Caki2 (cell line): Measurements from ENCODE around the gene LLGL1. TPM values are rescaled to one million over a fixed set of nuclear protein-coding genes. Genes with fewer than 3 reads are reported as not detected.
A peak's percentile ranks its signal among the peaks of the same experiment; 100 is the strongest.

Experiments used
- DNase-seq: peaks from one replicate; pipeline ENCODE4 v3.0.0-alpha.2; 2015; ENCODE audit warnings: low read depth
- in situ Hi-C: cut with HindIII; loops from 2 replicates; pipeline ENCODE4 v1.10.0; 2016; ENCODE audit warnings: low sequenced_read_pairs, low pct_unique_long_range_greater_than_20kb, mixed read lengths
- total RNA-seq: library from RNA; depleted of rRNA; stranded (reverse); fragments of >200 nt; shearing (Covaris generic); gene quantifications from 2 replicates; pipeline ENCODE4 v1.2.3, GENCODE V29; 2014; ENCODE audit warnings: low replicate concordance; rRNA removed

The LLGL1 gene
- total RNA-seq = 18.1 and 21.4 TPM in 2 replicates

DNA sequence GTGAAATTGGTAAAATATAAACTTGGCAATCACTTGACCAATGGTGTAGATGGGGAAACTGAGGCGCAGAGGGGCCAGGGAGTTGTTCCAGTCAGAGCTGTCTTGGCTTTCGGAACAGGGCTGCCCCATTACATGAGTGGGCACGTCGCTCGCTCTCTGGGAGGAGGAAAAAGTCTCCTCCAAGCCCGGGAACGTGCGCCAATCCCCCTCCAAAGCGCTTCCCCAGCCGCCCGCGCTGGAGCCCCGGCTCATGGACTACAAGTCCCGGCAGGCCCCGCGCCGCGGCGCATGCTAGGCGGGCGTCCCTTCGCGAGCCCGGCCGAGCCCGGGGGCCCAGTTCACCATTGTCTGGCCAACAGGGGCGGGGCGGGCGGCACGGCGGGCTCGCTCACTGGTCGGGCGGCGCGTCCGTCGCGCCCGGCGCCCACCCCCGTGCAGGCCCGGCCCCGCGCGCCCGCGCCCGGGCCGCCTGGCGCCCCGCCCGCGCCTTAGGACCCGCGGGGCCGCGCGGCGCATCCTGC is at the start of gene LLGL1:
Gene LLGL1 (plus strand): TSS at position 515 of the 521 bp plus-strand sequence. CDS start 48 bp downstream, outside the sequence.
- peak; percentile 75 for DNase-seq
- in situ Hi-C loops = no loop called here

DNA sequence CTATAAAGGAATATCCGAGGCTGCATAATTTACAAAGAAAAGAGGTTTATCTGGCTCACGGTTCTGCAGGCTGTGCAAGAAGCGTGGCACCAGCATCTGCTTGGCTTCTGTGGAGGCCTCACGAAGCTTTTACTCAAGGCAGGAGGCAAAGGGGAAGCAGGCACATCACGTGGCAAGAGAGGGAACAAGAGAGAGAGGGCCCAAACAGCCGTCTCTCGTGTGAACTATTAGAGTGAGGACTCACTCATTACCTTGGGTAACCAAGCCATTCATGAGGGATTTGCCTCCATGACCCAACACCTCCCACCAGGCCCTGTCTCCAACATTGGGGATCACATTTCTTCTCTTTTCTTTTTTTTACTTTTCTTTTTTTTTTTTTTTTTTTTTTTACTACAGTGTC is 49.3 kb upstream of the LLGL1 start:
- DNase-seq = no peak
- in situ Hi-C loops = no loop called here

- in situ Hi-C loops = no loop called here
- no peak for DNase-seq
These were observed 48.3 kb upstream of the LLGL1 start for GRCh38 chr17:18177133-18177532.

DNA sequence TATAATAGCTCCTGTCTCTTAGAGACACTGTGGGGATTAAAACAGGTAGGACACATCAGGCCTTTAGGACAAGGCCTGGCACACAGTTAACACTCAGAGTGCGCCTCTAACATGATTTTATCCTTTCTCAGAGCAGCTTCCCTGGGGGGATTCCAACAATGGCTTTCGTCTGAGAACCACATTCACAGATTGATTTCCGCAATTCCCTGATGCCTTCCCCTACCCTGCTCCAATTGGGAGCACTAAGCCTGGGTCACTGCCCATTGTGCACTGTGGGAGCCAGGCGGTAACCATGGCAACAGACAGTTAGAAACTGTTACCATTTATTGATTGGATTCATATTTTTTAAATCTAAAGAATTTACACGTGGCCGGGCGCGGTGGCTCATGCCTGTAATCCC is 47.7 kb upstream of the LLGL1 start:
- DNase-seq = no peak
- in situ Hi-C loops = no loop called here

DNA sequence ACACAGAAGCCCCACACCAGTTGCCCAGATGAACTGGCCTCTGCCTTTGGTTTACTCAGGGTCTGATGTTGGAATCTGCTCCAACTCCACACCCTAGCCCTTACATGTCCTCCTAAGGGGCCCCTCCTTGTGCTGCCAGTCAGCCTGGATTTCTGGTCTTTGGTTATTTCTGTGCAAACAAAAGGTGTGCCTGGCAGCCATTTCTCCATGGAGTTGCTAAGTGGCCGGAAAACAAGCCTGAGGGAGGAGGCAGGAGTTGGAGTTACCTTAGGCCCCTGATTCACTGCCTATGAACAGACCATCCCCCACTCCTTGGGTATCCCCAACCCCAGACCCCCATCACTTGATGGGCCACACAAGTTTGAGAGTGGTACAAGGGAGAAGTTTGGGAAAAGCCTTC is 46.2 kb upstream of the LLGL1 start:
- in situ Hi-C loops = no loop called here
- no peak for DNase-seq

GRCh38 chr17:18179804-18180203 is 45.6 kb upstream of the LLGL1 start:
- no peak for DNase-seq
- in situ Hi-C loops = no loop called here

DNA sequence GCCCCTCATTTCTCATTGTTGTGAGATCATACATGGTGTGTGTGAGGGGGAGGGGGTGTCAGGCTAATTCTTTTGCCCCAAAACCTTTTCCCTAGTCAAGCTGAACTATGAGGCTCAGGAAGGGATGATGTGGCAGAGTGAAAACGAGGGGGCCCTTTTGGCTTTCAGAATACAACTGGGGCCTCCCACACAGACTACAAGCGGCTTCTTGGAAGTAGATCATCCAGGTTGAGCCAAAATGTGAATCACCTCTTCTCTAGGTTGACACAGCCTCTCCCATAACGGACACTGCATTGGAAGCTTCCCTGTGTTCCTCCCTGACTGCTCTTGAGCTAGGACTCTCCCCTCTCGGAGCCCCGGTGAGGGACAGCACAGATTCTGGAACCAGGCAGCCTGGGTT is 44.1 kb upstream of the LLGL1 start:
- no peak for DNase-seq
- in situ Hi-C loops = no loop called here

- in situ Hi-C loops = no loop called here
- no peak for DNase-seq
These were observed 43.1 kb upstream of the LLGL1 start for GRCh38 chr17:18182110-18182977.

- no peak for DNase-seq
- in situ Hi-C loops = no loop called here
These were observed 42.5 kb upstream of the LLGL1 start for GRCh38 chr17:18182978-18183333.

DNA sequence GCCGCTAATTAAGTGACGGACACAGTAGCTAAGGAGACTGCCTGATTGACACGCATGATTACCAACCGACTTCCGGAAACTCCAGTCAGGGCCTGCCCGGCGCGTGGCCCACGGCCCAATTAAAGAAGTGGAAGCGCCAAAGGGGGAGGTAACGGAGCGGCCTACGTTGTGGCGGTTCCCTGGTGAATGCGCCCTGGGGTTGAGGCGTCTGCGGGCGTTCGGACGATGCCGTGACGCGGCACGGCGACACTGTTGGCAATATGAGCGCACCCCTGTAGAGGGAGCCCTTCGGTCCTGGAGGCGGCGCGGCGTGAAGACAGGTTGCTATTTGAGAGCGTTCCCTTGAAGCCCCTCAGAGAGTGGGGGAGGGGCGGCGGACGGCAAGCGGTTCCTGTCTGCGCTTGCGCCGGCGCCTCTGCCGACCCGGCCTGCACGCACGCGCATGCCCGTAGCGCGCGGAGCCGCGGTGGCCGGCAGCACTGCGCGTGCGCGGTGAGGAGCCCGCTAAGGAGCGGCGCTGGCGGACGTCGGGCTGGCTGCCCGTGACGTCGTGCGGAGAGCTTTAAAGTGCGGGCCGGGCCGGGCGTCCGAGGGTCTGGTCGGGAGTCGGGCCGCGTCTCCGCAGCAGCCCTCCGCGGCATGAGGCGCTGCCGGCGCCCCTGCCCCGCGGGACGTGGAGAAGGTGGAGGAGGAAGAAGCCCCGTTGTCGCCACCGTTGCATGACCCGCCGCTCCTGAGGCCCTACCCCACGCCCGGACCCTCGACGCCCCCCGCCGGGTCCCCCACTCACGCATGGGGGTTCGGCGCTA is 41.9 kb upstream of the LLGL1 start, which contains the start of gene ALKBH5:
Gene ALKBH5 (plus strand): TSS at position 495 of the 809 bp plus-strand sequence. CDS start 416 bp downstream, outside the sequence.
- in situ Hi-C loops = no loop called here
- peak; percentile 98 for DNase-seq

GRCh38 chr17:18184143-18185031 is 41.0 kb upstream of the LLGL1 start:
- in situ Hi-C loops = no loop called here
- peak; percentile 35 for DNase-seq

- in situ Hi-C loops = no loop called here
- no peak for DNase-seq
These were observed 40.0 kb upstream of the LLGL1 start for GRCh38 chr17:18185391-18185790.

GRCh38 chr17:18185832-18186626 is 39.4 kb upstream of the LLGL1 start:
- no peak for DNase-seq
- in situ Hi-C loops = no loop called here

DNA sequence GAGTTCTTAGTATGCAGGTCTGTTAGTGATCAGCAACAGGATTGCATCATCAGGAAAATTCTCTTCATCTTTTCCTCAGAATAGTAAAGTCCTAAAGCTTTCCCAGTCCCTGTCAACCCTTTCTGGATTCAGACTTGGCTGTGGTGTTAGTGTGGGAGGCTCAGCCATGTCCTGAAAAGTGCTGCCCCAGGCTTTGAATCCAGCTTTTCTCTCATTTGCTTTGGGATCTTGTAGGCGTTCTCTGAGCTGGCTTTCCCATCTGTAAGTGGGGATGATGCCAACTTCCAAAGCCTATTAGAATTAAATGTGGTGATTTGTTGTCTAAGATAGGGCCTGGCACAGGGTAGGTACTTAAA is 38.8 kb upstream of the LLGL1 start:
- DNase-seq = no peak
- in situ Hi-C loops = no loop called here

DNA sequence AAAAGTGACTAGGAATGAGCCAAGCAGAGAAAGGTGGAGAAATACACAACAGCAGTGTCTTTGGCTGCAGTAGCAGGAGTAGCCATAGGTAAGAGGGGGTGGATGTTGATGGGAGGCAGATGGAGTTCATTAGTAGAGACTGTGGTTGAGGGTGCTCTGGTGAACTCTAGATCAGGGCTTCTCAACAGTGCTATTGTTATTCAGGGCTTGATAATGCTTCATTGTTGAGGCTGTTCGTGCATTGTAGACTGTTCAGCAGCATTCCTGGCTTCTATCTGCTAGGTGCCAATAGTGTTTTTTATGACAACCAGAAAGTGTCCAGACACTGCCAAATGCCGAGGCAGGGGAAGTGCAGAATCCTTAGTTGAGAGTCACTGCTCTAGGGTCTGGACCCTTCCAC is 38.2 kb upstream of the LLGL1 start:
- no peak for DNase-seq
- in situ Hi-C loops = no loop called here

- DNase-seq = peak; percentile 26
- in situ Hi-C loops = no loop called here
These were observed 37.3 kb upstream of the LLGL1 start for GRCh38 chr17:18187821-18188761.
